GM12865 (cell line): ENCODE results near the gene SYT7.
"Not testable (repeated sequence)": the region's sequence is repeated elsewhere in the genome, so short reads cannot be mapped to it uniquely, and the experiment has no call there.

Experiments
- DNase-seq: peaks from one replicate; pipeline ENCODE4 v3.0.0; 2010; ENCODE audit warnings: low read depth
- H3K4me3 ChIP-seq: 2 replicates; pipeline ENCODE4 v1.5.1; 2011; ENCODE audit warnings: mild to moderate bottlenecking, low read depth, low read length, control low read depth
- TF ChIP-seq, protein P1 (sequence below): IDR thresholded peaks from 2 replicates; pipeline ENCODE4 v1.5.1; 2011; ENCODE audit warnings: low read length, control low read depth, low read depth, inconsistent platforms; ENCODE audit not compliant: insufficient read depth; ENCODE audit errors: missing control alignments

SYT7 gene

GRCh38 chr11:61625525-61625924 lies 44.6 kb upstream of the SYT7 start:
- TF ChIP-seq, protein P1, sequence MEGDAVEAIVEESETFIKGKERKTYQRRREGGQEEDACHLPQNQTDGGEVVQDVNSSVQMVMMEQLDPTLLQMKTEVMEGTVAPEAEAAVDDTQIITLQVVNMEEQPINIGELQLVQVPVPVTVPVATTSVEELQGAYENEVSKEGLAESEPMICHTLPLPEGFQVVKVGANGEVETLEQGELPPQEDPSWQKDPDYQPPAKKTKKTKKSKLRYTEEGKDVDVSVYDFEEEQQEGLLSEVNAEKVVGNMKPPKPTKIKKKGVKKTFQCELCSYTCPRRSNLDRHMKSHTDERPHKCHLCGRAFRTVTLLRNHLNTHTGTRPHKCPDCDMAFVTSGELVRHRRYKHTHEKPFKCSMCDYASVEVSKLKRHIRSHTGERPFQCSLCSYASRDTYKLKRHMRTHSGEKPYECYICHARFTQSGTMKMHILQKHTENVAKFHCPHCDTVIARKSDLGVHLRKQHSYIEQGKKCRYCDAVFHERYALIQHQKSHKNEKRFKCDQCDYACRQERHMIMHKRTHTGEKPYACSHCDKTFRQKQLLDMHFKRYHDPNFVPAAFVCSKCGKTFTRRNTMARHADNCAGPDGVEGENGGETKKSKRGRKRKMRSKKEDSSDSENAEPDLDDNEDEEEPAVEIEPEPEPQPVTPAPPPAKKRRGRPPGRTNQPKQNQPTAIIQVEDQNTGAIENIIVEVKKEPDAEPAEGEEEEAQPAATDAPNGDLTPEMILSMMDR, result no peak

GRCh38 chr11:61621917-61622585 lies 41.2 kb upstream of the SYT7 start:
- no peak overlapping the region for H3K4me3 ChIP-seq
- no peak for DNase-seq
- TF ChIP-seq, protein P1, result no peak

More at GRCh38 chr11:61625525-61625924, 44.6 kb upstream of the SYT7 start:
- H3K4me3 ChIP-seq, result no peak overlapping the region
- DNase-seq, result no peak

- TF ChIP-seq, protein P1, result no peak
- no peak overlapping the region for H3K4me3 ChIP-seq
- DNase-seq, result no peak
These were observed 38.8 kb upstream of the SYT7 start for GRCh38 chr11:61619471-61620226.

- TF ChIP-seq, protein P1, result no peak
- H3K4me3 ChIP-seq, result no peak overlapping the region
- DNase-seq, result no peak
These were observed 38.1 kb upstream of the SYT7 start for GRCh38 chr11:61618978-61619377.

DNA sequence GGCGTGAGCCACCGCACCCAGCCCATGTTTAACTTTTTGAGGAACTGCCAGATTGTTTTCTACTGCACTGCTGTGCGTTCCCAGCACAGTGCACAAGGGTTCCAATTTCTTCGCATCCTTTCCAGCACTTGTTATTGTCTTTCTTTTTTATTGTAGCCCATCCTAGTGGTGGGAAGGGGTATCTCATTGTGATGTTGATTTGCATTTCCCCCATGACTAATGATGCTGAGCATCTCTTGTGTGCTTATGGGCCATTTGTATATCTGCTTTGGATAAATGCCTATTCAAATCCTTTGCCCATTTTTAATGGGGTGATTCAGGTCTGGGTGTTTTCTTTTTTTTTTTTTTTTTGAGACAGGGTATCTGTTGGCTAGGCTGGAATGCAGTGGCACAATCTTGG lies 36.6 kb upstream of the SYT7 start:
- TF ChIP-seq, protein P1, result no peak
- no peak overlapping the region for H3K4me3 ChIP-seq
- no peak for DNase-seq

GRCh38 chr11:61616434-61616833 lies 35.6 kb upstream of the SYT7 start:
- no peak for DNase-seq
- TF ChIP-seq, protein P1, result no peak
- H3K4me3 ChIP-seq, result no peak overlapping the region

DNA sequence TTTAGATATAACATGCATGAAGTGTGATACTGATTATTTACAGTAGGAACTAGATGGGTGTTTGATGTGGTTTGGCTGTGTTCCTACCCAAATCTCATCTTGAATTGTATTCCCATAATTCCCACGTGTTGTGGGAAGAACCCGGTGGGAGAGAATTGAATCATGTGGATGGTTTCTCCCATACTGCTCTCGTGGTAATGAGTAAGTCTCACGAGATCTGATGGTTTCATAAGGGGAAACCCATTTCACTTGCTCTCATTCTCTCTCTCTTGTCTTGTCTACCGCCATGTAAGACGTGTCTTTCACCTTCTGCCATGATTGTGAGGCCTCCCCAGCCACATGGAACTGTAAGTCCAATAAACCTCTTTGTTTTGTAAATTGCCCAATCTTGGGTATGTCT lies 33.9 kb upstream of the SYT7 start:
- DNase-seq, H3K4me3 ChIP-seq: not testable (repeated sequence)
